HG03354 (cell line): ENCODE data around the gene PLA2G4F.

ENCODE experiments used
- ATAC-seq: cut with Tn5 transposase; IDR thresholded peaks from one replicate; pipeline ENCODE4 v1.9.1; 2021; ENCODE audit warnings: mild to moderate bottlenecking; ENCODE audit not compliant: unreplicated experiment, poor library complexity, severe bottlenecking

PLA2G4F gene

DNA sequence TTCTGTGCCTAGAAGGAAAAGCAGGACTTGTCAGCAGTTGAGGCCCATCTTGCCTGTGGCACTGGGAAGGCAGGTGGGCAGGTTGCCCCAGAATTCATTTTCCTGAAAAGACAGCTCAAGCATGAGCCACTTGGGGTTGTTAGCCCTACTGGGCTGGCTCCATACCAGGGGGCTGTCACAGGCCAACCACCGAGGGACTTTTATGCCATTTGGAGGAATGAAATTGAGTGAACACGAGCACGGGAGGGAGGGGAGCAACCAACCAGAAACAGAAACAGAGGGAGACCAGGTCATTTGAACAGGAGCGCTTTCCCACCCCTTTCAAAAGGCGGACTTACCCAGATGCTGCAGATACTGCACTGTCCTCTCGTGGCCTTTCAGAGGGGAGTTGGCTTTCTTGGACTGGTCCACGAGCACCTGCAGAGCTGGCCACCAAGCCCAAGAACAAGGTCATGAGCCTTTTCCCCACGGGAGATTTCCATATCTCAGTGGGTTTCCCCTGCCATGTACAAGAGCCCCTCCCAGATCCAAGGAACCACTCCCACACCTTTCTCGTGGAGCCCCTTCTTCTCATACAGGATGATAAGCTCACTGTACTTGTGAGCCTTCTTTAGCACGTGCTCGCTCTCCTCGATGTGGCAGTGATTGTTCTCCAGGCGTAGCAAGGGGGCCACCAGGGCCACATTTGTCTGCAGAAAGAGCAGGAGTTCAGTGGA is 9.9 kb upstream of the PLA2G4F start:
- no peak for ATAC-seq

GRCh38 chr15:42165106-42165505 is 8.7 kb upstream of the PLA2G4F start:
- no peak for ATAC-seq

GRCh38 chr15:42163947-42164550 is 7.6 kb upstream of the PLA2G4F start:
- no peak for ATAC-seq

GRCh38 chr15:42163291-42163690 is 6.9 kb upstream of the PLA2G4F start:
- ATAC-seq, result no peak

GRCh38 chr15:42160136-42160535 is 3.7 kb upstream of the PLA2G4F start:
- no peak for ATAC-seq

DNA sequence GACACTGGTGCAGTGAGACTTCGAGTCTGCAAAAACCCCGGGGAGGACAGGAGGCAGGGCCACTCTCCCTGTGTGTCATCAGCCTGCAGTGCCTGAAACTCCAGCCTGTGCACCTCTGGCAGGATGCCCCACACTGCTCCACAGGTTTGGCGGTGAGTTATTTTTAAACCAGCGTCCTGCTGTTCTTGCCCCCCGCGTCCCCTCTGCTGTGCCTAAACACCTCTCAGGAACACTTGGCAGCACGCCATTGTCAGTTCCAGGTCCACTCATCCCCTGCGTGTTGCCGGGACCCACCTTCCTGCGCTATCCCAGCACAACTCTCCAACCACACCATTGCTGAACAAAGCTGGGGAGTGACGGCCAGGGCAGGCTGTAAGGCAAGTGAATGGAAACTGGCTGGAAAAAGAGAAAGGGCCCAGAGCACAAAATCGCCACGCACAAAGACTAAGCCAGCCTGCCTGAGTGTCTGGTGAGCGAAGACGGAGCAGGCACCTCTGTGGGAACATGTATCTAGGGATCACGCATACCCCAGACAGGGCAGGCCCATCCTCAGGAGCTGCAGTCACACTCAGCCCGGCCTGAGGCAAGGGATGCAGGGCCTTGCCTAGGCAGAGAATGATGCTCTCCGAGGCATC is 3.1 kb upstream of the PLA2G4F start:
- no peak for ATAC-seq

DNA sequence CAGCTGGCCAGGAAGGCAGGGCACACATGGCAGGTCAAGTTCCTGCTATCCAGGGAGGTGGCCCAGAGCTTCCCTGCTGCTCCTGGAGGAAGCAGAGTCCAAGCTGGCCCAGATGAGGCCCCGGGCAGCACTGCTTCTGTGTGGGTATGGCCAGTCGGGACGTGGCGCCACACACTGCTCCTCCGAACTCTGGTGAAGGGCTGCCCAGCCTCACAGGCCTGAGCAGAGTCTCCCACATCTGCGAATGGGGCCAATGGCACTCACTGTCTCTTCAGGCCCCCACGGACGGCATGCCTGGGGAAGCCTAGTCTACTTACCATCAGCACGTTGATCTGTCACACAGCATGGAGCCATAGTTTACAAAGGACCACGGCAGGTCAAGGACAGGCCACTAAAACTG is 2.5 kb upstream of the PLA2G4F start:
- no peak for ATAC-seq

- no peak for ATAC-seq
Observed at GRCh38 chr15:42157981-42158765, 1.7 kb upstream of the PLA2G4F start.

GRCh38 chr15:42157381-42157780 is 945 bp upstream of the PLA2G4F start:
- ATAC-seq, result no peak

DNA sequence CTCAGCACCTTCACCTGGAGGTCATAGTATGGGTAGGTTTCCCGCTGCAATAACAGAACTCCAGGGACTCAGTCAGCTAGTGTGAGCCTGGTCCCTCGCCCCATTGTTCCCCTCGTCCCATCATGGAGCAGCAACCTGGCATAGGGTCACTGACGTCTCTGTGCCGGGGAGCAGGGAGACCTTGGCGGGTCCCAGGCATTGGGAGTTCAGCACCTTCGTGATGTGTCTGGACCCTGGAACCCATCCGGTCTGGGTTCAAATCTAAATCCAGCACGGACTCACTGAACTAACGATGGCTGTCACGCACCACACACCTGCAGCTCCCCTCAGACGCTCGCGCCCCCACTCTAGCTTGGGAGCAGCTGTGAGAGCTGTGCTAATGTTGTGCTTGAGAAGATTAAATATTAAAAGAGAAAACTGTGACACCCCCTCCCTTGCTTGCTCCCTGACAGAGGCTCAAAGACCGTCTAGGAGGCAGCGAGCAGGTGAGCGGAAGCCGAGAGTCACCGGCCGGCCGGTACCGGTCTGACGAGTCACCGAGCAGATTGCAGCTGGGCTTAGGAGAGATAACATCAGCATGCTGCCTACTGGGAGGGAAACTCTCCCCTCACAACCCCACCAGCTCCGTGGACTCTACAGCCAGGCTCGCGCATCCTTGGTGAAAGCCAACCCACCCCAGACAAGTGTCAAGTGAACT is 742 bp downstream of the PLA2G4F start:
- no peak for ATAC-seq

DNA sequence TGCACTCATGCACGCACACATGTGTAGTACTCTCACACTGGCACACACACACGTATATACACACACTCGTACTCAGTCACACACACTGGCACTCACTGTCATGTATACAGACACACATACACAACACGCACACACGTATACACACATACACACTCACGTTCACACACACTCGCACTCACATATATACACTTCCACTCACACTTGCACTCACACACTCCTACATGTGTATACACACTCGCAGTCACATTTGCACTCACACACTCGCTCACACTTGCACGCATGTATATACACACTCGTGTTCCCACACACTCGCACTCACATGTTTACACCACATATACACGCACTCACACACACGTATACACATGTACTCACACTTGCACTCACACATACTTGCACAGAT is 1.5 kb downstream of the PLA2G4F start:
- ATAC-seq, result no peak

DNA sequence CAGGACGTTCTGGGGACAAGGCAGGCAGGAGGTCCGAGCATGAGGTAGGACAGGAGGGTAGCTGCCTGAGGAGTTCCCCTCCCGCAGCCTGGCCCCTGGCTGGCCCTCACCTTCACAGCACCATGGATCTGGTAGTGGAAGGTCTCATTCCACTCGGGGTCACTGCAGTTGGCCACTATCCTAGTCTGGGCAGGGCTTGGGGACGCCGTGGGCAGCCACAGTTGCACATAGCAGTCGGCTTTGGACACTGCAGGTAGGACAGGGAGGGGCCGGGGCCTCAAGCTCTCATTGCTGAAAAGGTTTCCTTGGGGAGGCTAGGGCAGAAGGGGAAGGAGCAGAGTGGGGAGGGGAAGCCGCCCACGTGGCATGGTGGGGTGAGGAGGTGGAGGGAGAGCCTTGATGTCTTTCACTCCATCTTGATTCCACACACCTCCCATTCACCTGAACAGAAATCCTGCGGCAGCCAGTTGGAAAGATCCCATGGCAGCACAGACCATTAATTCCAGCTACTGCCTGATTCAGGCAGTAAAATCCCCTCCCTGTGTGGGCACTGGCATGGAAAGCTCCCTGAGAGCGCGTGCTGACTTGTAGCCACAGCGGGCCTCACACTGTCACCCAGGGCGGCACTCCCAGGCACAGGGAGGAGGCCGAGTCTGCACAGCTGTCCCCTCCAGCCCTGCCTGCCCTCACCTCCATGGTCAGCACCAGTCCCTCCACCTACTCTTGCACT is 2.1 kb downstream of the PLA2G4F start:
- ATAC-seq, result no peak

- no peak for ATAC-seq
Observed at GRCh38 chr15:42153874-42154211, 2.6 kb downstream of the PLA2G4F start.

DNA sequence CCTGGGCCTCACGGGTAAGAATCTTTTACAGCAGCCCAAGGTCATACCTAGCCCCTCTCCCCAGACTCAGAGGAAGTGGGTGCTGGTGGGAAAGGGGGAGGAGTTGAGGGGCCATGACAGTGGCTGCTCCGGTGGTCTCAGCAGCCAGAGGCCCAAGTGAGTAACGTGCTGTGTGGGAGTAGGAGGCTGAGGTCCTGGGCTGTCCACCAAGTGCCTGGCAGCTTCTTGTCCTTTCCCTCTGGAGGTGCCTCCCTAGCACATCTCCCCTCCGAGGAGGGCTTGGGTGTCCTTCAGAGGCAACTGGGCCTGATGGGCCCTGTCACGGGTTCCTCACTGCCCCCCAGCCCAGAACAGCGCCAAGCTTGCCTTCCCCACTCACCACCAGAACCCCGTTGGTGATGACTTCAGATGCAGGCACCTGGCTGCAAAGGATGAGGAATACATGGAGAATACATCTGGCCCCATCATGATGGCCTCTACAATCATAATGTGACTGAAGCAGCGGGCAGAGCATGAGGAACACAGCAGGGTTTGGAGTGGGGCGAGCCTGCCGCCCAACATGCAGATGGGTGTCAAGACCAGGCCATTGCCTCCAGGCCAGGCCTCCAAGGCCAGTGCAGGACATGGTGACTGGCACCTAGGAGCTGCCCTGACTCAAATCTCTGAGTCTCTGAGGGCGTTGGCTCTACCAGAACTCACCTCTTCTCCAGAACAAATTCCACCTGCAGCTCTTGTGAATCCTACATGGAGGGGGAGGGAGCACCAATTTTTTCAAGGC is 3.3 kb downstream of the PLA2G4F start:
- ATAC-seq, result no peak

GRCh38 chr15:42152196-42152920 is 4.1 kb downstream of the PLA2G4F start:
- ATAC-seq, result no peak

DNA sequence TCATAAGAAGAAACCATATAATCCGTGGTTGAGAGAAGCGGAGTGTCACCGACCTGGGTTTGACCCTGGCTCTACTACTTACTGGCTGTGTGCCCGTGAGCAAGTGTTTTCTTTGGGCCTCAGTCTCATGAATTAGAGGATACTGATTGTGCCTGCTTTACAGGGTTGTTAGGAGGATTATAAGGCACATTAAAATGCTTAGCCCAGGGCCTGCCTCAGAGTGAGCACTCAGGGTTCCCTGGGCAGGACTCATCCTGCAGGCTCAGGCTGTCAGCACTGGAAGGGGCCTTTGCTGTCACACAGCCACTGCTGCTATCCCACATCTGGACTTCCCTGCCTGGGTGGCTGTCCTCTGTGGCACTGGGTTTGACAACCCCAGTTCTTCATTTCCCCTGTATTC is 4.7 kb downstream of the PLA2G4F start:
- ATAC-seq, result no peak

DNA sequence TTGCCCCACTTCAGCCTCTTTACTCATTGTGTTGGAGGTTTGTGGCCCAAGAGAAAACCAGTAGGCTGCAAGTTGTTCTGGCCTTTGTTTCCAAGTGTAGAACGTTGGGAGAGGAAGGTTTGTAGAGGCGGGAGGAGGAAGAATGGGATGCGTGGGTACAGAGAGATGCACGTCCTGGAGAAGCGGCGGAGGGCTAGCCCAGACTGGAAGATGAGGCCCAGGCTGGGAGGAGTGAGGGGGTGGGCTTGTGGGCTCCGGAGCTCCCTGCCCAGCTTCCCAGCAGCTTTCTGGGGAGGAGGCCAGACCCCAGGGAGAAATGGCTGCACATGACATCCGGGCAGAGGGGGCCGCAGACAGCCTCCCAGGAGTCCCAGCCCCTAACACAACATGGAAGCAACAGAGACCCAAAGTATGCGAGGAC is 5.3 kb downstream of the PLA2G4F start:
- no peak for ATAC-seq
